HepG2 (cell line): Measurements from ENCODE around the gene BSN. TPM values are rescaled to one million over a fixed set of nuclear protein-coding genes. Genes with fewer than 3 reads are reported as not detected.

Experiments
- EED ChIP-seq: sonication (generic); formaldehyde crosslinking; IDR thresholded peaks from 2 replicates; pipeline ENCODE4 v1.5.0; 2020; ENCODE audit warnings: mild to moderate bottlenecking, missing genetic modification reagents
- FOSL2 ChIP-seq: sonication (generic); formaldehyde crosslinking; IDR thresholded peaks from 2 replicates; pipeline ENCODE4 v1.4.0; 2020; ENCODE audit warnings: missing genetic modification reagents
- GATAD2A ChIP-seq: IDR thresholded peaks from 2 replicates; pipeline ENCODE4 v1.6.1; 2016
- KDM5B ChIP-seq: sonication (generic); formaldehyde crosslinking; IDR thresholded peaks from 2 replicates; pipeline ENCODE4 v1.4.0; 2020; ENCODE audit warnings: missing genetic modification reagents, mild to moderate bottlenecking, borderline replicate concordance
- PITX1 ChIP-seq: sonication (generic); formaldehyde crosslinking; IDR thresholded peaks from 2 replicates; pipeline ENCODE4 v1.5.1; 2020; ENCODE audit warnings: mild to moderate bottlenecking, missing genetic modification reagents
- RAD21 ChIP-seq: fragments of 450-650 bp; formaldehyde crosslinking; IDR thresholded peaks from 2 replicates; pipeline ENCODE4 v1.5.0; 2020; ENCODE audit warnings: mild to moderate bottlenecking
- RARG ChIP-seq: sonication (generic); formaldehyde crosslinking; IDR thresholded peaks from 2 replicates; pipeline ENCODE4 v1.4.0; 2020; ENCODE audit warnings: low read depth, mild to moderate bottlenecking, missing genetic modification reagents
- SCMH1 ChIP-seq: sonication (generic); formaldehyde crosslinking; IDR thresholded peaks from 2 replicates; pipeline ENCODE4 v1.9.0; 2021; ENCODE audit warnings: missing genetic modification reagents, mild to moderate bottlenecking, borderline replicate concordance
- SMC3 ChIP-seq: IDR thresholded peaks from 2 replicates; pipeline ENCODE4 v1.6.1; 2011; ENCODE audit warnings: low read length, improper control_type of control experiment
- SP2 ChIP-seq: sonication (generic); formaldehyde crosslinking; IDR thresholded peaks from 2 replicates; pipeline ENCODE4 v1.5.1; 2020; ENCODE audit warnings: mild to moderate bottlenecking, missing genetic modification reagents
- TEAD3 ChIP-seq: optimal IDR thresholded peaks from 2 replicates; pipeline ENCODE3; 2016; ENCODE audit warnings: borderline replicate concordance
- ZFY ChIP-seq: sonication (generic); formaldehyde crosslinking; IDR thresholded peaks from 2 replicates; pipeline ENCODE4 v1.4.0; 2020; ENCODE audit warnings: missing genetic modification reagents
- ZKSCAN5 ChIP-seq: sonication (generic); formaldehyde crosslinking; IDR thresholded peaks from 2 replicates; pipeline ENCODE4 v1.5.1; 2020; ENCODE audit warnings: mild to moderate bottlenecking, missing genetic modification reagents
- ZKSCAN8 ChIP-seq: IDR thresholded peaks from 2 replicates; pipeline ENCODE4 v1.6.1; 2016; ENCODE audit warnings: borderline replicate concordance, missing genetic modification reagents, missing compliant biosample characterization
- ZNF20 ChIP-seq: sonication (generic); formaldehyde crosslinking; IDR thresholded peaks from 2 replicates; pipeline ENCODE4 v1.4.0; 2020; ENCODE audit warnings: mild to moderate bottlenecking, moderate library complexity, missing genetic modification reagents
- ZNF546 ChIP-seq: sonication (generic); formaldehyde crosslinking; conservative IDR thresholded peaks from 2 replicates; pipeline ENCODE4 v1.8.1; 2023; ENCODE audit warnings: mild to moderate bottlenecking, missing genetic modification reagents
- ZNF572 ChIP-seq: sonication (generic); formaldehyde crosslinking; IDR thresholded peaks from 2 replicates; pipeline ENCODE4 v1.5.1; 2020; ENCODE audit warnings: mild to moderate bottlenecking, missing genetic modification reagents
- ZNF644 ChIP-seq: IDR thresholded peaks from 2 replicates; pipeline ENCODE4 v1.6.1; 2016; ENCODE audit warnings: low read depth
- ZNF678 ChIP-seq: sonication (generic); formaldehyde crosslinking; IDR thresholded peaks from 2 replicates; pipeline ENCODE4 v1.4.0; 2020; ENCODE audit warnings: mild to moderate bottlenecking, missing genetic modification reagents
- ZNF772 ChIP-seq: sonication (generic); formaldehyde crosslinking; IDR thresholded peaks from 2 replicates; pipeline ENCODE4 v1.5.0; 2020; ENCODE audit warnings: mild to moderate bottlenecking, missing genetic modification reagents
- ZNF782 ChIP-seq: sonication (generic); formaldehyde crosslinking; IDR thresholded peaks from 2 replicates; pipeline ENCODE4 v1.4.0; 2020; ENCODE audit warnings: missing genetic modification reagents, mild to moderate bottlenecking, borderline replicate concordance
- ZNF790 ChIP-seq: sonication (generic); formaldehyde crosslinking; IDR thresholded peaks from 2 replicates; pipeline ENCODE4 v1.8.0; 2022; ENCODE audit warnings: missing genetic modification reagents, mild to moderate bottlenecking, borderline replicate concordance
- ZSCAN20 ChIP-seq: sonication (generic); formaldehyde crosslinking; IDR thresholded peaks from 2 replicates; pipeline ENCODE4 v1.4.0; 2020; ENCODE audit warnings: missing genetic modification reagents, mild to moderate bottlenecking, borderline replicate concordance
- polyA plus RNA-seq, 8 experiments: library from polyadenylated mRNA; depleted of rRNA in 3 of 8; stranded (reverse) in 7 of 8; unstranded in 1 of 8; fragments of >200 nt; fragmentation: Illumina TruSeq in 4 of 8; extraction: Trizol in 4 of 8; gene quantifications; 2 replicates each; pipeline versions ENCODE4 v1.2.1 to v1.2.3, GENCODE V29; 2011 to 2016; ENCODE audit warnings: low read depth in 4 of 8, missing spikeins in 1 of 8, mixed read lengths in 1 of 8; ENCODE audit not compliant: insufficient read depth in 1 of 8
- total RNA-seq, 5 experiments: library from RNA; depleted of rRNA; stranded (reverse); fragments of >200 nt; fragmentation: Illumina TruSeq; extraction: Trizol; gene quantifications; 2 replicates each; pipeline ENCODE4 v1.2.3, GENCODE V29; 2016; ENCODE audit warnings: low read depth in 1 of 5
- TF ChIP-seq, protein P1 (sequence below): sonication (generic); formaldehyde crosslinking; IDR thresholded peaks from 2 replicates; pipeline ENCODE4 v1.5.1; 2020; ENCODE audit warnings: missing genetic modification reagents, mild to moderate bottlenecking, borderline replicate concordance
- TF ChIP-seq, protein P2 (sequence below): sonication (generic); formaldehyde crosslinking; IDR thresholded peaks from 2 replicates; pipeline ENCODE4 v1.9.0; 2021; ENCODE audit warnings: missing genetic modification reagents, borderline replicate concordance

BSN gene
- total and polyA plus RNA-seq, 2 of the 13 experiments (the other 11 are each of a cell fraction or from before 2014, with no cell fraction given) = 0.42 to 0.86 TPM

DNA sequence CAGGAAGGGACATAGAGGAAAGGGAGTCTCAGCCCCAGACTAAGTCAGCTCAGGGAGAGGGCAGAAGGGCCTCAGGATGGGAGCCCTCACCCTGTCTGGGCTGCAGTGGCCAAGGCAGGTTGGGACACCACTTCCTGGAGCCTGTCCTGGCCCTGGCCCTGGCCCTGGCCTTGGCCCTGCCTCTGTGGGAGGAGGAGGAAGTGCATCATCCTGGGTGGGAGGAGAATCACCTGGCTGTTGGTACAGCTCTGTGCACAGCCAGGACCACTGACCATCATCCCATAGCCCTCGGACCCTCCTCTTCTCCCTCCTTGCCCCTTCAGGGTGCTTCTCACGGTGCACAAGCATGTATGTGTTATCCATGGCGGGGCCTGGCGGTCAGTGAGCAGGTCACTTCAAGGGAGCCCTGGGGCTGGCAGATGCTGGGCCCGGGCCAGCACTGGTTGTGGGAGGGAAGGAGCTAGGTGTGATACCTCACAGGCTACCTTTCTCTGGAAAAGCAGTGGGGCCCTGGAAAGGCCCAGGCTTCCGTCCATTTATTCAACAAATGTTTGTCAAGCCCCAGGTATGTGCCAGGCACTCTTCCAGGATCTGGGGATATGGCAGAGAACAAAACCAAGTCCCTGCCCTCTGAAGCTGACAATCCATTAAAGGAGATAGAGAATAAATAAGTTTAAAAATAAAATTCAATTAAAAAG, 111.7 kb downstream of the BSN start (continued):
- TF ChIP-seq PITX1 = peak; percentile 46; the same call in 1 of the 2 replicates
- TF ChIP-seq ZNF20 (CRISPR knock-in tag) = no peak
- no peak for TF ChIP-seq SMC3
- no peak for TF ChIP-seq RAD21 (CRISPR knock-in tag)
- 0 out of 2 replicates have a peak, but pooled peaks have one; percentile 61 for TF ChIP-seq EED (CRISPR knock-in tag)
- 0 out of 2 replicates have a peak, but pooled peaks have one; percentile 32 for TF ChIP-seq SP2 (CRISPR knock-in tag)
- TF ChIP-seq, protein P1, sequence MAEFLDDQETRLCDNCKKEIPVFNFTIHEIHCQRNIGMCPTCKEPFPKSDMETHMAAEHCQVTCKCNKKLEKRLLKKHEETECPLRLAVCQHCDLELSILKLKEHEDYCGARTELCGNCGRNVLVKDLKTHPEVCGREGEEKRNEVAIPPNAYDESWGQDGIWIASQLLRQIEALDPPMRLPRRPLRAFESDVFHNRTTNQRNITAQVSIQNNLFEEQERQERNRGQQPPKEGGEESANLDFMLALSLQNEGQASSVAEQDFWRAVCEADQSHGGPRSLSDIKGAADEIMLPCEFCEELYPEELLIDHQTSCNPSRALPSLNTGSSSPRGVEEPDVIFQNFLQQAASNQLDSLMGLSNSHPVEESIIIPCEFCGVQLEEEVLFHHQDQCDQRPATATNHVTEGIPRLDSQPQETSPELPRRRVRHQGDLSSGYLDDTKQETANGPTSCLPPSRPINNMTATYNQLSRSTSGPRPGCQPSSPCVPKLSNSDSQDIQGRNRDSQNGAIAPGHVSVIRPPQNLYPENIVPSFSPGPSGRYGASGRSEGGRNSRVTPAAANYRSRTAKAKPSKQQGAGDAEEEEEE (CRISPR knock-in tag) = no peak
- peak; percentile 53 for TF ChIP-seq ZFY
- no peak for TF ChIP-seq SCMH1
- no peak for TF ChIP-seq ZNF790 (CRISPR knock-in tag)
- TF ChIP-seq KDM5B (CRISPR knock-in tag) = no peak
- 0 out of 2 replicates have a peak, but pooled peaks have one; percentile 59 for TF ChIP-seq ZNF772
- TF ChIP-seq ZNF644 = 0 out of 2 replicates have a peak, but pooled peaks have one; percentile 0
- peak; percentile 66 for TF ChIP-seq TEAD3
- 0 out of 2 replicates have a peak, but pooled peaks have one; percentile 39 for TF ChIP-seq ZNF546
- TF ChIP-seq ZKSCAN5 (CRISPR knock-in tag) = no peak
- TF ChIP-seq, protein P2, sequence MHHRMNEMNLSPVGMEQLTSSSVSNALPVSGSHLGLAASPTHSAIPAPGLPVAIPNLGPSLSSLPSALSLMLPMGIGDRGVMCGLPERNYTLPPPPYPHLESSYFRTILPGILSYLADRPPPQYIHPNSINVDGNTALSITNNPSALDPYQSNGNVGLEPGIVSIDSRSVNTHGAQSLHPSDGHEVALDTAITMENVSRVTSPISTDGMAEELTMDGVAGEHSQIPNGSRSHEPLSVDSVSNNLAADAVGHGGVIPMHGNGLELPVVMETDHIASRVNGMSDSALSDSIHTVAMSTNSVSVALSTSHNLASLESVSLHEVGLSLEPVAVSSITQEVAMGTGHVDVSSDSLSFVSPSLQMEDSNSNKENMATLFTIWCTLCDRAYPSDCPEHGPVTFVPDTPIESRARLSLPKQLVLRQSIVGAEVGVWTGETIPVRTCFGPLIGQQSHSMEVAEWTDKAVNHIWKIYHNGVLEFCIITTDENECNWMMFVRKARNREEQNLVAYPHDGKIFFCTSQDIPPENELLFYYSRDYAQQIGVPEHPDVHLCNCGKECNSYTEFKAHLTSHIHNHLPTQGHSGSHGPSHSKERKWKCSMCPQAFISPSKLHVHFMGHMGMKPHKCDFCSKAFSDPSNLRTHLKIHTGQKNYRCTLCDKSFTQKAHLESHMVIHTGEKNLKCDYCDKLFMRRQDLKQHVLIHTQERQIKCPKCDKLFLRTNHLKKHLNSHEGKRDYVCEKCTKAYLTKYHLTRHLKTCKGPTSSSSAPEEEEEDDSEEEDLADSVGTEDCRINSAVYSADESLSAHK (CRISPR knock-in tag) = no peak
- TF ChIP-seq ZKSCAN8 (CRISPR knock-in tag) = no peak
- TF ChIP-seq FOSL2 (CRISPR knock-in tag) = peak; percentile 56
- no peak for TF ChIP-seq ZNF678 (CRISPR knock-in tag)
- no peak; the same call in 1 of the 2 replicates for TF ChIP-seq ZNF782 (CRISPR knock-in tag)
- no peak for TF ChIP-seq RARG (CRISPR knock-in tag)
- 0 out of 2 replicates have a peak, but pooled peaks have one; percentile 52 for TF ChIP-seq ZNF572 (CRISPR knock-in tag)
- peak; percentile 69 for TF ChIP-seq GATAD2A (CRISPR knock-in tag)
- TF ChIP-seq ZSCAN20 (CRISPR knock-in tag) = no peak
